Measurements from ENCODE around the gene ALPP. TPM values are rescaled to one million over a fixed set of nuclear protein-coding genes. Genes with fewer than 3 reads are reported as not detected.
A peak's percentile ranks its signal among the peaks of the same experiment; 100 is the strongest.
"Not testable (repeated sequence)": the region's sequence is repeated elsewhere in the genome, so short reads cannot be mapped to it uniquely, and the experiment has no call there.

ALPP gene
- total and polyA plus RNA-seq, 2 experiments from 2014 or later, result not detected

GRCh38 chr2:232367016-232367415 is 11.5 kb upstream of the ALPP start:
- Histone ChIP-seq H2AFZ (no peak overlapping the region), H3K4me2 (ENCODE audit: unreplicated experiment) (no peak overlapping the region), H4K20me1 (ENCODE audit: insufficient read depth) (no peaks in the 10 kb centered on the region), H3K79me2 (ENCODE audit: insufficient read depth) (no peaks in the 10 kb centered on the region), H3K27me3 (replicated peaks; ENCODE audit: insufficient read depth) (no peaks in the 10 kb centered on the region; the same call in 1 of the 2 replicates), H3K9ac (no peak overlapping the region), H3K4me1 (ENCODE audit: insufficient read depth) (no peaks in the 10 kb centered on the region), H3F3A (ENCODE audit: insufficient read depth) (no peaks in the 10 kb centered on the region), H3K4me3 (no peak overlapping the region), H3K9me2 (ENCODE audit: insufficient read depth) (no peaks in the 10 kb centered on the region), H3K36me3 (ENCODE audit: low read depth) (no peaks in the 10 kb centered on the region), H3K27ac (no peak overlapping the region), H3K9me3 (ENCODE audit: low read depth) (no peaks in the 10 kb centered on the region)
- no peak for DNase-seq
- 64 to 65% methylated on average over 7 of the region's 7 CpGs for WGBS, 2 experiments (ENCODE audit: low coverage in 1 of 2, low lambda C conversion rate in 2 of 2, missing lambda C conversion rate in 2 of 2)
- in situ Hi-C loops (cut with MboI), result no loop called here
- TF ChIP-seq EZH2 (IDR thresholded peaks at IDR 0.05; ENCODE audit: insufficient read depth, poor library complexity, severe bottlenecking), result no peak
- TF ChIP-seq EZH2phosphoT487 (IDR thresholded peaks at IDR 0.05; ENCODE audit: insufficient read depth, low read depth), result no peak

DNA sequence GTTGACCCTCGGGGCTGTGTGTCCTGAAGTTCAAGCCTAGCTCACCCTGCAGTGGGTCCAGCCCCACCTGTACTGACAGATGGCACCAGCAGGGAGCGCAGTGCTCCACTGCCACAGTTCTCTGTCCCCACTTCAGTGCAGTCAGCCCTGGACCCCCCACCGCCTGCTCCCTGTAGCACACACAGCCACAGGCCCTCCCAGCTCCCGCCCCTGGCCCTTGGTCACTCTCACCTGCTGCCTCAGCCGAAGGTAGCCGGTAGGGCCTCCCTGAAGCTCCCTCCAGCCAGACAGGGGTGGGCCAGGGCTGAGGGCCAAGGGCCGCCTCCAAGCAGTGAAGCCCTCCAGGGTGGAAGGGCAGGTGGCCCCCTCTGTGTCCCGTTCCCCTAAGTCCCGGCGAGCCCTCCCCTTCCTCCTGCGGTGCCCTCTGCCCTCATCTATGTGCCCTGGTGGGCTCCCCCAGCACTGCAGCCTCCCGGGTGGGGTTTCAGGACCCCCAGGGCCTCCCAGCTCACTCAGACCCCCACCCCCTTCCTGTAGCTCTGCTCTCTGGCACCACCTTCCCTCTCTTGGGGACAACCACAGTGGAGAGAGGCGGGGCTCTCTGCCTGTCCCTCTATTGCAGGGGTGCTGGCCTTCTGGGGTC is 10.8 kb upstream of the ALPP start:
- 0 out of 2 replicates have a peak, but pooled peaks cover 2% of the 10 kb centered on the region for H3K4me1 ChIP-seq (ENCODE audit: insufficient read depth)
- no peak for DNase-seq
- no peaks in the 10 kb centered on the region for H3K9me2 ChIP-seq (ENCODE audit: insufficient read depth)
- H3K9ac ChIP-seq, result no peak overlapping the region
- in situ Hi-C loops (cut with MboI), result no loop called here
- H3F3A ChIP-seq (ENCODE audit: insufficient read depth), result no peaks in the 10 kb centered on the region; the same call in 1 of the 2 replicates
- H3K27me3 ChIP-seq (replicated peaks; ENCODE audit: insufficient read depth), result no peaks in the 10 kb centered on the region; the same call in 1 of the 2 replicates
- no peak overlapping the region for H3K4me3 ChIP-seq
- H3K4me2 ChIP-seq (ENCODE audit: unreplicated experiment), result no peak overlapping the region
- no peaks in the 10 kb centered on the region for H3K36me3 ChIP-seq (ENCODE audit: low read depth)
- H3K79me2 ChIP-seq (ENCODE audit: insufficient read depth), result no peaks in the 10 kb centered on the region
- no peaks in the 10 kb centered on the region for H3K9me3 ChIP-seq (ENCODE audit: low read depth)
- 69 to 70% methylated on average over 8 to 13 of the region's 13 CpGs for WGBS, 2 experiments (ENCODE audit: low coverage in 1 of 2, low lambda C conversion rate in 2 of 2, missing lambda C conversion rate in 2 of 2)
- no peaks in the 10 kb centered on the region for H4K20me1 ChIP-seq (ENCODE audit: insufficient read depth)
- TF ChIP-seq EZH2 (IDR thresholded peaks at IDR 0.05; ENCODE audit: insufficient read depth, poor library complexity, severe bottlenecking) (no peak), EZH2phosphoT487 (IDR thresholded peaks at IDR 0.05; ENCODE audit: insufficient read depth, low read depth) (no peak)
- H3K27ac ChIP-seq, result no peak overlapping the region
- no peak overlapping the region for H2AFZ ChIP-seq

GRCh38 chr2:232368311-232368731 is 10.2 kb upstream of the ALPP start:
- Histone ChIP-seq H3F3A (ENCODE audit: insufficient read depth) (no peaks in the 10 kb centered on the region; the same call in 1 of the 2 replicates), H3K27me3 (replicated peaks; ENCODE audit: insufficient read depth) (no peaks in the 10 kb centered on the region; the same call in 1 of the 2 replicates), H3K79me2 (ENCODE audit: insufficient read depth) (no peaks in the 10 kb centered on the region), H4K20me1 (ENCODE audit: insufficient read depth) (no peaks in the 10 kb centered on the region), H3K4me3 (no peak overlapping the region), H3K36me3 (ENCODE audit: low read depth) (no peaks in the 10 kb centered on the region), H3K4me1 (ENCODE audit: insufficient read depth) (0 out of 2 replicates have a peak, but pooled peaks cover 3% of the 10 kb centered on the region), H3K4me2 (ENCODE audit: unreplicated experiment) (no peak overlapping the region), H3K27ac (no peak overlapping the region), H2AFZ (no peak overlapping the region), H3K9me3 (ENCODE audit: low read depth) (no peaks in the 10 kb centered on the region), H3K9me2 (ENCODE audit: insufficient read depth) (no peaks in the 10 kb centered on the region), H3K9ac (no peak overlapping the region)
- peak; percentile 78 for DNase-seq
- TF ChIP-seq EZH2phosphoT487 (IDR thresholded peaks at IDR 0.05; ENCODE audit: insufficient read depth, low read depth) (no peak), EZH2 (IDR thresholded peaks at IDR 0.05; ENCODE audit: insufficient read depth, poor library complexity, severe bottlenecking) (no peak)
- 66 to 68% methylated on average over 15 of the region's 15 CpGs for WGBS, 2 experiments (ENCODE audit: low coverage in 1 of 2, low lambda C conversion rate in 2 of 2, missing lambda C conversion rate in 2 of 2)
- in situ Hi-C loops (cut with MboI), result no loop called here

DNA sequence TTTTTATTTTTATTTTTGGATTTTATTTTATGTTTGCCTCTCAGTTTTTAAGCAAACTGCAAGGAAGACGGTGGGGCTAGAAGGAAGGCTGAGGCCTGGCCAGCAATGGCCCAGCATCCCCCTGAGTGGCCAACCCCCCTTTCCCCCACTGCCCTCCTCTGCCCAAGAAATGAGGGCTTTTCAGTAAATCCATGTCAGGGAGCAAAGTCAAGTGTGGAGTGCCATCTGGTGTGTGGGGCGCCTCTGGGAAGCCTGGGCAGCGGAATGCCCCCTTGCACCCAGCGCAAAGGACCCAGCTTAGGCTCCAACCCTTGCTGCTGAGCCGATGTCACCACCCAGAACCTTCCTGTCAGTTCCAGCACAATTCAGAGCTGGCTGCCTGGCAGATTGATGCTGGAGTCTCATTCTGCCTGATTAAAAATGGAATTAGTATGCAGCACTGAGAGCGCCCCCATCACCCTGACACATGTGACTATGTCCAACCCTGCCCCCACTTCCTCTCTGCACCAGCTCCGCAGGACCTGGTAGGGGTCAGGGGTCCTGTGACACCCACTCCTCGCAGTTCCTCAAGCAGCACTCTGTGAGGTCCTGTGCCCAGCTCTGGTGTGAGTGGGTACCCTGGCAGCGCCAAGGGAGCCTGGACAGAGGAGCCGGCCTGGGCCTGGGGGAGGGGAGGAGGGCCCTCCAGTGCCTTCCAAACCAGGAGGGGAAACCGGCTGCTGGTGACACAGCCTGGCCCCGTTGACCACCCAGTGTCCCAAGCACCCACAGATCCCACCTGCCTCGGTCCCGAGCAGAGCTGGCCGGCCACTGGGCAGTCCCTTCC is 9.2 kb upstream of the ALPP start:
- H3K9ac ChIP-seq, result no peak overlapping the region
- no peaks in the 10 kb centered on the region for H3K9me3 ChIP-seq (ENCODE audit: low read depth)
- H3K36me3 ChIP-seq (ENCODE audit: low read depth), result no peaks in the 10 kb centered on the region
- TF ChIP-seq EZH2phosphoT487 (IDR thresholded peaks at IDR 0.05; ENCODE audit: insufficient read depth, low read depth) (no peak), EZH2 (IDR thresholded peaks at IDR 0.05; ENCODE audit: insufficient read depth, poor library complexity, severe bottlenecking) (no peak)
- H3K27ac ChIP-seq, result no peak overlapping the region
- 79% methylated on average over 15 of the region's 15 CpGs for WGBS, 2 experiments (ENCODE audit: low coverage in 1 of 2, low lambda C conversion rate in 2 of 2, missing lambda C conversion rate in 2 of 2)
- H3K9me2 ChIP-seq (ENCODE audit: insufficient read depth), result no peaks in the 10 kb centered on the region
- H2AFZ ChIP-seq, result no peak overlapping the region
- no peaks in the 10 kb centered on the region for H4K20me1 ChIP-seq (ENCODE audit: insufficient read depth)
- H3K79me2 ChIP-seq (ENCODE audit: insufficient read depth), result no peaks in the 10 kb centered on the region
- no peaks in the 10 kb centered on the region; the same call in 1 of the 2 replicates for H3K27me3 ChIP-seq (replicated peaks; ENCODE audit: insufficient read depth)
- in situ Hi-C loops (cut with MboI), result no loop called here
- 0 out of 2 replicates have a peak, but pooled peaks cover 3% of the 10 kb centered on the region for H3K4me1 ChIP-seq (ENCODE audit: insufficient read depth)
- no peaks in the 10 kb centered on the region; the same call in 1 of the 2 replicates for H3F3A ChIP-seq (ENCODE audit: insufficient read depth)
- DNase-seq, result no peak
- no peak overlapping the region for H3K4me2 ChIP-seq (ENCODE audit: unreplicated experiment)
- H3K4me3 ChIP-seq, result no peak overlapping the region

DNA sequence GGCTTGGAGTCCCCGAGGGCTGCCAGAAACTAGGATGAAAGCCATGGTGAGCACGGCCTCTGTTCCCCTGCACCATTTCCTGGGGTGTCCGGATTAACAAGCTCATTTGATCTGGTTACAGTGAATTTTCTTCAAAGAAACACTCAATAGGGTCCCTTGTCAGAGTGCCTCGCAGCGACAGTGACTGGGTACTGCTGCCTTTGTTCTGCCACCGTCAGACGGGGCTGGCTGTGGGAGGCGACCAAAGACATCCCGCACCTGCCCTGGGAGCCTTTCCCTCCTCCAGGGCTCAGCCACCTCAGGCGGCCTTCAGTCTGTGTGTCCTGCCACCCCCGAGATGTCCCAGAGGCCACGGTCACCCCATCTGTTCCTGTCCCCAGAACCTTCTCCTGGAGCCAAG is 8.5 kb upstream of the ALPP start:
- H3K4me3 ChIP-seq; DNase-seq; H4K20me1 ChIP-seq (ENCODE audit: insufficient read depth); H3K79me2 ChIP-seq (ENCODE audit: insufficient read depth); H3F3A ChIP-seq (ENCODE audit: insufficient read depth); H3K27ac ChIP-seq; in situ Hi-C loops (cut with MboI); H3K36me3 ChIP-seq (ENCODE audit: low read depth); H3K9ac ChIP-seq; H3K4me2 ChIP-seq (ENCODE audit: unreplicated experiment); H3K9me2 ChIP-seq (ENCODE audit: insufficient read depth); H3K4me1 ChIP-seq (ENCODE audit: insufficient read depth); H3K9me3 ChIP-seq (ENCODE audit: low read depth); H2AFZ ChIP-seq; H3K27me3 ChIP-seq (replicated peaks; ENCODE audit: insufficient read depth): not testable (repeated sequence)
- WGBS, 2 experiments (ENCODE audit: low coverage in 1 of 2, low lambda C conversion rate in 2 of 2, missing lambda C conversion rate in 2 of 2), result 16 to 26% methylated on average over 9 to 12 of the region's 12 CpGs

All from GM23248 (cell line).